Endothelial cell of umbilical vein (primary cell): ENCODE measurements around the gene CCDC107. TPM values are rescaled to one million over a fixed set of nuclear protein-coding genes. Genes with fewer than 3 reads are reported as not detected.

ENCODE experiments used
- BruUV-seq: library from RNA; stranded (reverse); fragments of 400-500 nt; replicated peaks from 2 replicates; lab custom pipeline; 2021; lab: Mats Ljungman, UMichigan
- CTCF ChIA-PET: fragments of 300-600, 350-600 bp; sonication (Branson Sonifier 250); formaldehyde crosslinking; loops from one replicate; lab custom pipeline; 2021; ENCODE audit warnings: antibody characterized with exemption, inconsistent platforms; lab: Charles Lee
- POLR2A ChIA-PET: fragments of 300-600, 350-600 bp; sonication (Branson Sonifier 250); formaldehyde crosslinking; loops from one replicate; lab custom pipeline; 2021; ENCODE audit warnings: antibody characterized with exemption, inconsistent platforms; lab: Charles Lee
- DNase-seq: peaks from one replicate; pipeline ENCODE4 v3.0.0-alpha.2; 2011; ENCODE audit warnings: low read depth, low spot score
- FAIRE-seq: peaks from 2 replicates; lab custom pipeline; 2011; peaks lifted over from hg19 to GRCh38; lab: Jason Lieb, UNC
- H2AFZ ChIP-seq: 2 replicates; pipeline ENCODE4 v1.6.0; 2012; ENCODE audit warnings: low read depth, low read length, control low read depth, inconsistent platforms
- H3K27ac ChIP-seq: 2 replicates; pipeline ENCODE4 v1.5.1; 2011; ENCODE audit warnings: low read depth, mild to moderate bottlenecking, control low read depth, low read length, moderate library complexity; ENCODE audit not compliant: insufficient read depth
- H3K27me3 ChIP-seq, 2 experiments: 2 replicates each; pipeline versions ENCODE4 v1.6.0 to v1.6.1; 2011; ENCODE audit warnings: low read length in 2 of 2, mixed read lengths in 1 of 2; ENCODE audit not compliant: control insufficient read depth in 2 of 2, insufficient read depth in 2 of 2
- H3K36me3 ChIP-seq, 2 experiments: 2 replicates in 1 of 2; 3 replicates in 1 of 2; pipeline ENCODE4 v1.5.1; 2011; ENCODE audit warnings: low read length in 2 of 2, mild to moderate bottlenecking in 1 of 2, moderate library complexity in 1 of 2; ENCODE audit not compliant: control insufficient read depth in 2 of 2, insufficient read depth in 2 of 2; ENCODE audit errors: extremely low read depth in 1 of 2
- H3K4me1 ChIP-seq: 3 replicates; pipeline ENCODE4 v1.5.1; 2011; ENCODE audit warnings: mild to moderate bottlenecking, low read length; ENCODE audit not compliant: control insufficient read depth, insufficient read depth; ENCODE audit errors: extremely low read depth
- H3K4me2 ChIP-seq: 2 replicates; pipeline ENCODE4 v1.6.1; 2011; ENCODE audit warnings: low read length, control low read depth, mixed read lengths; ENCODE audit not compliant: insufficient read depth
- H3K4me3 ChIP-seq, 3 experiments: fragments of 200-600 bp in 1 of 3; sonication (generic), shearing (Covaris generic) in 1 of 3; replicated peaks in 1 of 3; 2 replicates each; pipeline ENCODE4 v1.5.1; 2011 to 2016; ENCODE audit warnings: control low read depth in 3 of 3, low read length in 3 of 3, mild to moderate bottlenecking in 2 of 3, inconsistent platforms in 1 of 3, low read depth in 1 of 3, moderate library complexity in 1 of 3; ENCODE audit not compliant: insufficient read depth in 1 of 3
- H3K79me2 ChIP-seq: 2 replicates; pipeline ENCODE4 v1.6.0; 2012; ENCODE audit warnings: low read length, inconsistent platforms; ENCODE audit not compliant: control insufficient read depth, insufficient read depth
- H3K9ac ChIP-seq: replicated peaks from 2 replicates; pipeline ENCODE3; 2011; ENCODE audit warnings: low read length, control low read depth; ENCODE audit not compliant: insufficient read depth; ENCODE audit errors: extremely low read depth
- H3K9me1 ChIP-seq: replicated peaks from 3 replicates; pipeline ENCODE4 v1.6.0; 2011; ENCODE audit warnings: mild to moderate bottlenecking, low read length; ENCODE audit not compliant: control insufficient read depth, insufficient read depth; ENCODE audit errors: extremely low read depth
- H3K9me3 ChIP-seq: replicated peaks from 2 replicates; pipeline ENCODE4 v1.5.1; 2012; ENCODE audit warnings: low read length, inconsistent platforms; ENCODE audit not compliant: control insufficient read depth, insufficient read depth
- H4K20me1 ChIP-seq: replicated peaks from 2 replicates; pipeline ENCODE3; 2011; ENCODE audit warnings: mild to moderate bottlenecking, low read length; ENCODE audit not compliant: control insufficient read depth, insufficient read depth; ENCODE audit errors: extremely low read depth
- EZH2 ChIP-seq: IDR thresholded peaks from 2 replicates; pipeline ENCODE4 v1.6.1; 2012; ENCODE audit warnings: borderline replicate concordance, low read depth, mild to moderate bottlenecking, moderate library complexity, low read length, inconsistent platforms; ENCODE audit not compliant: severe bottlenecking
- FOS ChIP-seq: IDR thresholded peaks from 2 replicates; pipeline ENCODE4 v1.6.1; 2011; ENCODE audit warnings: mild to moderate bottlenecking, low read length, moderate library complexity, borderline replicate concordance; ENCODE audit not compliant: insufficient read depth
- GATA2 ChIP-seq: IDR thresholded peaks from 2 replicates; pipeline ENCODE4 v1.7.0; 2011; ENCODE audit warnings: low read depth, mild to moderate bottlenecking, moderate library complexity, mixed read lengths, low read length; ENCODE audit not compliant: insufficient read length, insufficient read depth
- JUN ChIP-seq: IDR thresholded peaks from 2 replicates; pipeline ENCODE4 v1.6.1; 2011; ENCODE audit warnings: borderline replicate concordance, low read depth; ENCODE audit not compliant: insufficient read length, insufficient read depth
- MYC ChIP-seq: IDR thresholded peaks from one replicate; pipeline ENCODE4 v1.6.1; 2011; ENCODE audit warnings: mild to moderate bottlenecking, low read depth, low read length
- POLR2A ChIP-seq: IDR thresholded peaks from 2 replicates; pipeline ENCODE4 v1.6.1; 2012; ENCODE audit warnings: low read depth, mild to moderate bottlenecking, control low read depth, low read length
- POLR2AphosphoS5 ChIP-seq: IDR thresholded peaks from 2 replicates; pipeline ENCODE4 v1.6.1; 2012; ENCODE audit warnings: low read depth, mild to moderate bottlenecking, control low read depth, low read length, moderate library complexity; ENCODE audit not compliant: insufficient read depth
- dilution Hi-C: fragments of 300-500 bp; cut with MboI; formaldehyde crosslinking; loops from one replicate; pipeline ENCODE4 v1.15.0; 2019; ENCODE audit warnings: low sequenced_read_pairs; ENCODE audit not compliant: extremely low pct_ligation_motif_present
- intact Hi-C: fragments of 100-400 bp; cut with micrococcal nuclease; formaldehyde crosslinking; loops from one replicate; pipeline ENCODE4 v1.10.0; 2022
- polyA plus RNA-seq, 4 experiments: library from polyadenylated mRNA; depleted of rRNA in 3 of 4; stranded (reverse) in 3 of 4; unstranded in 1 of 4; fragments of >200 nt; gene quantifications; 2 replicates each; pipeline versions ENCODE4 v1.2.1 to v1.2.3, GENCODE V29; 2011 to 2012; ENCODE audit warnings: missing spikeins in 1 of 4
- total RNA-seq: library from RNA; stranded (reverse); gene quantifications from 2 replicates; pipeline ENCODE4 v1.2.3, GENCODE V29; 2021
- TF ChIP-seq, protein P1 (sequence below): IDR thresholded peaks from 2 replicates; pipeline ENCODE4 v1.6.1; 2011; ENCODE audit not compliant: insufficient read depth, insufficient read length
- TF ChIP-seq, protein P2 (sequence below), 2 donors: IDR thresholded peaks; 1 replicate in 1 of 2; 2 replicates in 1 of 2; pipeline ENCODE4 v1.5.1; 2011; ENCODE audit warnings: low read length in 2 of 2, mild to moderate bottlenecking in 2 of 2, moderate library complexity in 2 of 2, control low read depth in 1 of 2, inconsistent platforms in 1 of 2, low read depth in 1 of 2; ENCODE audit not compliant: insufficient read depth in 1 of 2; ENCODE audit errors: extremely low read depth in 1 of 2

The CCDC107 gene
- total and polyA plus RNA-seq, 2 donors (not counting 3 experiments of a cell fraction or from before 2014, with no cell fraction given): 13.2 to 16.0 TPM

DNA sequence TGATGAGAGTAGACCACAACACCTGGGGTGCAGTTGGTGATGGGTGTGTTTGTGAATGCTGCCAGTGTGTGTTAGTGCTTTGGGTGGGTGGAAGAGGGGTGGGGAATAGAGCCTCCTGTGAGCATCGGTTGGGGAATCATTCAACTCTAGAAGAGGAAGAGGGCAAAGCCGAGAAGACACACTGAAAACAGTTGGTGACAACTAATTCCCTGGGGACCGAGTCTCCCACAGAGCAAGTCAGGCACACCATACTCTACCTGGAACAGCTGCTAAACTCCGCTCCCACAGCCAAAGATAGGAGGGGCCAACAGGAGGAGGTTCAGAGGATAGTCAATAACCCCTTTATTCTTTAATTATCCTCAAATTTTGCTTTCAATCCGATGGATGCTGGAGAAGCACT is 8.5 kb downstream of the CCDC107 start:
- no peaks in the 10 kb centered on the region for H3K9me3 ChIP-seq
- H3K9me1 ChIP-seq: no peaks in the 10 kb centered on the region
- no peaks in the 10 kb centered on the region for H3K36me3 ChIP-seq
- H3K79me2 ChIP-seq: no peaks in the 10 kb centered on the region
- peaks cover 18% of the 10 kb centered on the region for H3K4me1 ChIP-seq
- no peak for FAIRE-seq
- intact Hi-C loops: no loop called here
- CTCF ChIA-PET: interaction anchor here (1.1 kb wide), 1 partner anchor 9 kb away, joined by 4 read pairs; no protein-coding TSS in a partner anchor
- dilution Hi-C loops: no loop called here
- no peak overlapping the region for H3K27ac ChIP-seq
- no TSS peak for BruUV-seq
- no peak overlapping the region for H3K9ac ChIP-seq
- no peak overlapping the region for H3K4me3 ChIP-seq
- no peak for TF ChIP-seq POLR2A
- TF ChIP-seq POLR2AphosphoS5: no peak
- TF ChIP-seq EZH2: no peak
- TF ChIP-seq, protein P1, sequence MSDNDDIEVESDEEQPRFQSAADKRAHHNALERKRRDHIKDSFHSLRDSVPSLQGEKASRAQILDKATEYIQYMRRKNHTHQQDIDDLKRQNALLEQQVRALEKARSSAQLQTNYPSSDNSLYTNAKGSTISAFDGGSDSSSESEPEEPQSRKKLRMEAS: no peak
- TF ChIP-seq FOS: no peak
- TF ChIP-seq, protein P2, sequence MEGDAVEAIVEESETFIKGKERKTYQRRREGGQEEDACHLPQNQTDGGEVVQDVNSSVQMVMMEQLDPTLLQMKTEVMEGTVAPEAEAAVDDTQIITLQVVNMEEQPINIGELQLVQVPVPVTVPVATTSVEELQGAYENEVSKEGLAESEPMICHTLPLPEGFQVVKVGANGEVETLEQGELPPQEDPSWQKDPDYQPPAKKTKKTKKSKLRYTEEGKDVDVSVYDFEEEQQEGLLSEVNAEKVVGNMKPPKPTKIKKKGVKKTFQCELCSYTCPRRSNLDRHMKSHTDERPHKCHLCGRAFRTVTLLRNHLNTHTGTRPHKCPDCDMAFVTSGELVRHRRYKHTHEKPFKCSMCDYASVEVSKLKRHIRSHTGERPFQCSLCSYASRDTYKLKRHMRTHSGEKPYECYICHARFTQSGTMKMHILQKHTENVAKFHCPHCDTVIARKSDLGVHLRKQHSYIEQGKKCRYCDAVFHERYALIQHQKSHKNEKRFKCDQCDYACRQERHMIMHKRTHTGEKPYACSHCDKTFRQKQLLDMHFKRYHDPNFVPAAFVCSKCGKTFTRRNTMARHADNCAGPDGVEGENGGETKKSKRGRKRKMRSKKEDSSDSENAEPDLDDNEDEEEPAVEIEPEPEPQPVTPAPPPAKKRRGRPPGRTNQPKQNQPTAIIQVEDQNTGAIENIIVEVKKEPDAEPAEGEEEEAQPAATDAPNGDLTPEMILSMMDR (IDR thresholded peaks at IDR 0.05; ENCODE audit: extremely low read depth in 1 of 2, insufficient read depth in 1 of 2, low read depth in 1 of 2, low read length in 2 of 2): no peak
- no peak for TF ChIP-seq GATA2
- no peak for TF ChIP-seq JUN
- TF ChIP-seq MYC: no peak
- DNase-seq: no peak
- H4K20me1 ChIP-seq: no peaks in the 10 kb centered on the region
- POLR2A ChIA-PET: no interaction called here
- no peak overlapping the region for H3K4me2 ChIP-seq
- H2AFZ ChIP-seq: no peak overlapping the region
- no peaks in the 10 kb centered on the region for H3K27me3 ChIP-seq
